Vagina (tissue), 2 donors: Measurements from ENCODE around the gene KRTAP15-1. TPM values are rescaled to one million over a fixed set of nuclear protein-coding genes. Genes with fewer than 3 reads are reported as not detected.

ENCODE experiments used
- DNase-seq, 2 donors: peaks; one replicate each; pipeline ENCODE4 v3.0.0-alpha.2; 2017; ENCODE audit errors: extremely low spot score in 2 of 2
- H3K27ac ChIP-seq: fragments of 200-600 bp; sonication (generic); one replicate; pipeline ENCODE4 v1.5.1; 2019
- H3K27me3 ChIP-seq: fragments of 200-600 bp; sonication (generic); one replicate; pipeline ENCODE4 v1.5.1; 2019
- H3K36me3 ChIP-seq, 2 donors: fragments of 200-600 bp; sonication (generic); one replicate each; pipeline ENCODE4 v1.5.1; 2017 to 2019
- H3K4me1 ChIP-seq: fragments of 200-600 bp; sonication (generic); one replicate; pipeline ENCODE4 v1.5.1; 2019
- H3K4me3 ChIP-seq, 2 donors: fragments of 200-600 bp; sonication (generic); 1 replicate in 1 of 2; 2 replicates in 1 of 2; pipeline ENCODE4 v1.5.1; 2016 to 2019
- H3K9me3 ChIP-seq: fragments of 200-600 bp; sonication (generic); one replicate; pipeline ENCODE4 v1.5.1; 2019
- POLR2A ChIP-seq, 2 donors: fragments of 450-650 bp; IDR thresholded peaks; one replicate each; pipeline ENCODE4 v1.6.1; 2017; ENCODE audit warnings: antibody characterized with exemption in 2 of 2, mild to moderate bottlenecking in 2 of 2, moderate library complexity in 2 of 2
- POLR2AphosphoS5 ChIP-seq, 2 donors: sonication (generic); formaldehyde crosslinking; IDR thresholded peaks; one replicate each; pipeline ENCODE4 v1.9.0; 2017; ENCODE audit warnings: antibody characterized with exemption in 2 of 2, mild to moderate bottlenecking in 2 of 2, low read depth in 1 of 2; ENCODE audit not compliant: insufficient read depth in 1 of 2
- intact Hi-C: fragments of 100-400 bp; cut with DNase I; formaldehyde crosslinking; loops from one replicate; pipeline ENCODE4 v1.15.1; 2023
- total RNA-seq: library from RNA; depleted of rRNA; stranded (reverse); fragments of >200 nt; gene quantifications from one replicate; pipeline ENCODE4 v1.2.3, GENCODE V29; 2016
- TF ChIP-seq, protein P1 (sequence below), 3 experiments: fragments of 450-650 bp in 2 of 3; fragments of 200-600 bp in 1 of 3; sonication (generic) in 1 of 3; IDR thresholded peaks; one replicate each; pipeline ENCODE4 v1.5.1; 2017 to 2019; ENCODE audit warnings: antibody characterized with exemption in 3 of 3, mild to moderate bottlenecking in 2 of 3, moderate library complexity in 2 of 3

The KRTAP15-1 gene
- total RNA-seq, 1 donor from 2014 or later: not detected

DNA sequence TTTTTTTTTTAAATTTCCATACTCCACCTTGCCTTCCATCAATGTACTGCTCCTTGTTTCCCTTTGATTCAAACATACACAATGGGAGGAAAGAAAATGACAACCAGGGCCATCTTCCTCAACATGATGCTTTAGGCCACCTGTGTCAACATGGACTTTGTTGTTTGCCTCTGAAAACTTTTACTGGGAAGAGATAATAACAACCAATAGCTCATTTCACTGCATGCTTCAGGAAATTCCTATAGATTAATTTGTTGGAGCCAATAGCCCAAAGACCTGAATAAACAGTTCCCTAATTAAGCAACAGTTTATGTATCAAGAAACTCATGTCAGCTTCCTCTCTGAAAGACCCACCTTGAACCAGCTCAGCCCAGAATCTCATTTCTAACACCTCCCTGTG, 3.2 kb downstream of the KRTAP15-1 start:
- Histone ChIP-seq H3K9me3 (no peaks in the 10 kb centered on the region), H3K4me3 (no peak overlapping the region), H3K27ac (no peak overlapping the region), H3K4me1 (no peaks in the 10 kb centered on the region), H3K36me3 (no peaks in the 10 kb centered on the region), H3K27me3 (no peaks in the 10 kb centered on the region)
- TF ChIP-seq, protein P1, sequence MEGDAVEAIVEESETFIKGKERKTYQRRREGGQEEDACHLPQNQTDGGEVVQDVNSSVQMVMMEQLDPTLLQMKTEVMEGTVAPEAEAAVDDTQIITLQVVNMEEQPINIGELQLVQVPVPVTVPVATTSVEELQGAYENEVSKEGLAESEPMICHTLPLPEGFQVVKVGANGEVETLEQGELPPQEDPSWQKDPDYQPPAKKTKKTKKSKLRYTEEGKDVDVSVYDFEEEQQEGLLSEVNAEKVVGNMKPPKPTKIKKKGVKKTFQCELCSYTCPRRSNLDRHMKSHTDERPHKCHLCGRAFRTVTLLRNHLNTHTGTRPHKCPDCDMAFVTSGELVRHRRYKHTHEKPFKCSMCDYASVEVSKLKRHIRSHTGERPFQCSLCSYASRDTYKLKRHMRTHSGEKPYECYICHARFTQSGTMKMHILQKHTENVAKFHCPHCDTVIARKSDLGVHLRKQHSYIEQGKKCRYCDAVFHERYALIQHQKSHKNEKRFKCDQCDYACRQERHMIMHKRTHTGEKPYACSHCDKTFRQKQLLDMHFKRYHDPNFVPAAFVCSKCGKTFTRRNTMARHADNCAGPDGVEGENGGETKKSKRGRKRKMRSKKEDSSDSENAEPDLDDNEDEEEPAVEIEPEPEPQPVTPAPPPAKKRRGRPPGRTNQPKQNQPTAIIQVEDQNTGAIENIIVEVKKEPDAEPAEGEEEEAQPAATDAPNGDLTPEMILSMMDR (IDR thresholded peaks at IDR 0.05): no peak
- TF ChIP-seq POLR2AphosphoS5 (IDR thresholded peaks at IDR 0.05; ENCODE audit: insufficient read depth in 1 of 2, low read depth in 1 of 2): no peak
- no peak for TF ChIP-seq POLR2A (IDR thresholded peaks at IDR 0.05)
- intact Hi-C loops: no loop called here
- no peak for DNase-seq

DNA sequence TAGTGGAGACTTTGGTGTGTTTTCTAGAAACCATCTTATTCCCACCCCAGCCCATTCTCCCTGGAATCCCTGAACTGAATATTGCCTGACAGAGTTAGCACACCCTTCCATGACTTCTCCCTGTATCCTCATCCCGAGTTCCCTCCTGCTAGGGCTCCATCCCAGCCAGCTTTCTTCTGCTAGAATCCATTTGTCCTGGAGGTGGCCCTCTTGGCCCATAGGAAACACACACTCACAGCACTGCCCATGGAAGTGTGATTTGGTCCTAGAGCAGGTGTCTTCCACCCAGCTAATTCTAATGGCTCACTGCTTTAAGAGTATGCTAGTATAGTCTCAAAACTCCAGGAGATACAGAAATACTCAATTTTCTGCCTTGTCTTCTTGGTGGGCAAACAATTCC, 4.1 kb downstream of the KRTAP15-1 start:
- H3K9me3 ChIP-seq: no peaks in the 10 kb centered on the region
- no peak overlapping the region for H3K4me3 ChIP-seq
- TF ChIP-seq POLR2A (IDR thresholded peaks at IDR 0.05): no peak
- TF ChIP-seq, protein P1 (IDR thresholded peaks at IDR 0.05): no peak
- no peak for TF ChIP-seq POLR2AphosphoS5 (IDR thresholded peaks at IDR 0.05; ENCODE audit: insufficient read depth in 1 of 2, low read depth in 1 of 2)
- DNase-seq: no peak
- intact Hi-C loops: no loop called here
- no peaks in the 10 kb centered on the region for H3K4me1 ChIP-seq
- no peak overlapping the region for H3K27ac ChIP-seq
- no peaks in the 10 kb centered on the region for H3K27me3 ChIP-seq
- no peaks in the 10 kb centered on the region for H3K36me3 ChIP-seq

DNA sequence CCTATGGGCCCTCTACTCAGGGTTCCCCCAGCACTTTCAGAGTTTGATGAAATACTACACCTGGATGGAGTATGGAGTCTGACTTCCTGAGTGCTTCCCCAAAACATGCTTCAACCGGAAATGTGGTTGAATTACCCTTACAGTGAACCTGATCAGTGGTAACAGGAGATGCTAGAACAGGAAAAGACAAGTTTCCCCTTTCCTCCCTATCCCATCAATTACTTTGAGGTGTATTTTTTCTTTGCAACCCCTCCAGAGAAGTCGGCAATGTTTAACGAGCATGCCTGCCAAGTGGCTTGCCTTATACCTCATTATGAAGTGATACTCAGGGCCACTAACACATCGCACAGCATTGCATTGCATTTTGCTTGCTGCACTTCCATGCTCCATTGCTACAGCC, 7.0 kb downstream of the KRTAP15-1 start:
- TF ChIP-seq POLR2AphosphoS5 (IDR thresholded peaks at IDR 0.05; ENCODE audit: insufficient read depth in 1 of 2, low read depth in 1 of 2) (no peak), POLR2A (IDR thresholded peaks at IDR 0.05) (no peak)
- TF ChIP-seq, protein P1 (IDR thresholded peaks at IDR 0.05): no peak
- DNase-seq: no peak
- H3K36me3 ChIP-seq: no peaks in the 10 kb centered on the region
- no peak overlapping the region for H3K4me3 ChIP-seq
- H3K27ac ChIP-seq: no peak overlapping the region
- H3K27me3 ChIP-seq: no peaks in the 10 kb centered on the region
- intact Hi-C loops: no loop called here
- no peaks in the 10 kb centered on the region for H3K4me1 ChIP-seq
- no peaks in the 10 kb centered on the region for H3K9me3 ChIP-seq

DNA sequence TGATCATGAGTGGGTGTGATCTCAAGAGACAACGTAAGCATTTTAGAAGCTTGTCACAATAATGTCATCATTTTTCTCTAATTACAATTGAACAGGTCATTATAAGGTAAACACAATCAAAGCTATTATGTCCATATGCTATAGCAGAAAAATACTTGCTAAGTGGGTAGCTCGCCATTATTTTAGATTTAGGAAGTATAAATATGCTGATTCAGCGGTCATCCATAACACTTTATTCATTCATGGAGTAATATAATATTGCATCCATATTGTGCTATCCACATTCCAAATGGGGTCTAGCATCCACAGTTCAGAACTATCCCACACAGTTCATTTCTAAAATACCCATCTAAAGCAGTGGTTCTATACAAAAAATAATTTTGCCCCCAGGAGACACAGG, 8.4 kb downstream of the KRTAP15-1 start:
- Histone ChIP-seq H3K27ac (no peak overlapping the region), H3K9me3 (no peaks in the 10 kb centered on the region), H3K27me3 (no peaks in the 10 kb centered on the region), H3K36me3 (no peaks in the 10 kb centered on the region), H3K4me1 (no peaks in the 10 kb centered on the region), H3K4me3 (no peak overlapping the region)
- no peak for TF ChIP-seq POLR2A (IDR thresholded peaks at IDR 0.05)
- TF ChIP-seq POLR2AphosphoS5 (IDR thresholded peaks at IDR 0.05; ENCODE audit: insufficient read depth in 1 of 2, low read depth in 1 of 2): no peak
- TF ChIP-seq, protein P1 (IDR thresholded peaks at IDR 0.05): no peak
- DNase-seq: no peak
- intact Hi-C loops: no loop called here

DNA sequence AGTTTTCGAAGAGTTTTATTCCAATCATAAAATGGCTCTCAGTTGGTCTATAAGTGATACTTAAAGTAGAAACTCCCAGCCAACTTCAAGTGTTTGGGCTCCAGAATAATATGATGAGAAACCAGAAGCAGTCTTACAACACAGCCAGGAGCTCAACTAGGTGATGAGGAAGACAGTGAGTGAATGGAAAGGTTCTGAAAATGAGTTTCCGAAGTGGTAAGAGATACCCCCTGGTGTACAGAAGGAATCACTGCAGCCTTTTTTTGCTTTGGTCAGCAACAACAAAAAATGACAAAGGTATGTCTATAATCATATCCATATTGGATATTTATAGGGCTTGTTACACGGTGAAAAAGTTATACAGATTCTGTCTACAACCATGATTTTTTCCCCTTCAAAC, 23.6 kb downstream of the KRTAP15-1 start:
- no peak overlapping the region for H3K4me3 ChIP-seq
- DNase-seq: no peak
- TF ChIP-seq, protein P1 (IDR thresholded peaks at IDR 0.05): no peak
- TF ChIP-seq POLR2A (IDR thresholded peaks at IDR 0.05): no peak
- intact Hi-C loops: no loop called here
- H3K27me3 ChIP-seq: no peaks in the 10 kb centered on the region
- no peaks in the 10 kb centered on the region for H3K36me3 ChIP-seq
- no peaks in the 10 kb centered on the region for H3K4me1 ChIP-seq
- H3K27ac ChIP-seq: no peak overlapping the region
- no peaks in the 10 kb centered on the region for H3K9me3 ChIP-seq
